ENCODE data around the gene TAC3.
"Not testable (repeated sequence)": the region's sequence is repeated elsewhere in the genome, so short reads cannot be mapped to it uniquely, and the experiment has no call there.

The TAC3 gene

GRCh38 chr12:57037264-57037663 lies 20.9 kb upstream of the TAC3 start:
- no peak for DNase-seq (ENCODE audit: low read depth in 2 of 2)

DNA sequence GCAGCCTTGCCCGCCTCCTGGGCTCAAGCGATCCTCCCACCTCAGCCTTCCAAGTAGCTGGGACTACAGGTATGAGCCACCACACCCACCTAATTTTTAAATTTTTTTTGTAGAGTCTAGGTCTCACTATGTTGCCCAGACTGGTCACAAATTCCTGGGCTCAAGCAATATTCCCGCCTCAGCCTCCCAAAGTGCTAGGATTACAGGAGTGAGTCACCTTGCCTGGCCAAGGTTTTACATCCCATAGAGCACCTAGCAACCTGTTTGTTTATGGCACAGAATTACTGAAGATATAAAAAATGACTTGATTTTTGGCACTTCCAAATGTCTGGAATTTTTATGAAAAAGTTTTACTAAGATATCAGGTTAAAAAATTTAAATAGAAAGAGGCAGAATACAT lies 17.1 kb upstream of the TAC3 start:
- no peak for DNase-seq (ENCODE audit: low read depth in 2 of 2)

DNA sequence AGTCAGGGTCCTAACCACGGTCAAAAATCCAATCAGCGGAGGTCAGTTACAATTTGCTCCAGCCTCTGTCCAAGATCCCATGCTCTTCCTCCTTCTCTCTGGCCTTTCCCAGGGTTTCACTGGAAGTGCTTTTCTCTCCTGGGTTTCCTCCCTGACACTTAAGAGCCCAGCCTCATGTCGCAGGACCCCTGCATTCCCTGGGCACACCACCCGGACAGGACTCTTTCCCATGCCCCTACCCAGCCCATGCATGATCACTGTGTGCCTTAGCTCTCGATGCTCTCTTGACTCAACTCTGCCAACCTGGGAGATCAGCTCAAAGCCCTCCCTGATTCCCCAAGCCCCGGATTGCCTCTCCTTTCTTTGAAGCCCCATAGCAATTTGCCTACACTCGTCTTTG lies 15.5 kb upstream of the TAC3 start:
- no peak for DNase-seq (ENCODE audit: low read depth in 2 of 2)

DNA sequence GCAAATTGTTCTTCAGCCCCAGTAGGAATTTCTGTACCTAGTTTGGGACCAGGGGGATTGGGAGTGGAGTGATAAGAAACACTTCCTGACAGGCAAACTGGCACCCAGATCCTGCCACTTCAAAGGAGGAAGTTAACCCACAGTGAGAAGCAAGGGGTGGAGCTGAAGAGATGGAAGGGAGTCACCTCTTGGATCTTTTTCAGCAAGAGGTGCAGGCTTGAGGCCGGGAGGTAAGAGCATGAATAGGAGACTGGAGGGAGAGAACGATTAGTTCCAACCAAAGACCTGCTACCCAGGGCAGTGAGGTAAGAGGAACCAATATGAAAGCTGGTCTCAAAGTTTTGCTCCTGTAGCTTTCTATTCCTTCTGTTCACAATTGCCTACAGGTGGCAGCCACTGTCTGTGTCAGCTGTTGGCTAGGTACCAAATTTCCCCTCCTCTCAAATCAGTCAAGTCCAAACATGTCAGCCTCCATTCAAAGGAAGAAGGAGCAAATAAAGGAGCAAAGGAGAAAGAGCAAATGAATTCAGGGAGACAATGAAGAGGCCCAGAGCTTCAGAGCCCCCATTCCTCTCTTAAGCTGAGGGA lies 14.9 kb upstream of the TAC3 start:
- no peak for DNase-seq (ENCODE audit: low read depth in 2 of 2)

GRCh38 chr12:57029457-57029856 lies 13.1 kb upstream of the TAC3 start:
- DNase-seq (ENCODE audit: low read depth in 2 of 2), result no peak

DNA sequence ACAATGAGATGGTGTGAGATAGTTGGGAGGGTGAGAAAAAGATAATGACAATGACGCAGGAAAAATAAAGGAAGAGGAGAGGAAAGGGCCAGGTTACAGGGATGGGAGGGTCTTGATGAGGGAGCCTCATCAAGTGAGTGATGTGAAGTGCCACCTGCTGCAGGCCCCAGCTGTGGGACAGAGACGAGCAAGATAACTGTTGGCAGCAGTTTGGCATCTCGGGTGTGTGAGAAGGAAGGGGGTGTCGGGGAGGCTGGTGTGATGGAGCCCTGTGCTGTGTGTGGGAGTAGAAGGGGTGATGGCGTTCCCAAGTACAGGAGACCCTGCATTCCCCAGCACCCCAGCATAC lies 11.4 kb upstream of the TAC3 start:
- no peak for DNase-seq (ENCODE audit: low read depth in 2 of 2)

- DNase-seq (ENCODE audit: low read depth in 2 of 2), result no peak
Observed at GRCh38 chr12:57027011-57027804, 10.9 kb upstream of the TAC3 start.

DNA sequence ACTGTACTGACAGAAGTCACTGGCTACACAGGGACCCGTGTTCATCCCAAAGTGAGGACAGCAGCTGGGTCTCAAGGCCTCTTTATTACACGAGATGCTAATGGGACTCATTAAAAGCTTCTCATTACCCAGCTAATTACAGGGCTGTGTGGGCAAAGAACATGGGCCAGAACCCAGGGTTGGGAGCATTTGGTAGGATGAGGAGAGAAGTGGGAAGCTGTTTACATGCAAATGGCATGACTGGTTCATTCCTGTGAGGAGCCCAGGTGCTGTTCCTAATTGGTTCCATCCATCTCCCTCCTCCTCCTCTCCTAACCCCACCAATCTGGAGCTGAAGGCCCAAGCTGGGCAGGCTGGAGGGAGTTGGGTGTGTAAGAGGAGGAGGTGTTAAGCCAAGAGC lies 8.9 kb upstream of the TAC3 start:
- DNase-seq (ENCODE audit: low read depth in 2 of 2), result no peak

- DNase-seq (ENCODE audit: low read depth in 2 of 2), result not testable (repeated sequence)
Observed at GRCh38 chr12:57022324-57022723, 6.0 kb upstream of the TAC3 start.

DNA sequence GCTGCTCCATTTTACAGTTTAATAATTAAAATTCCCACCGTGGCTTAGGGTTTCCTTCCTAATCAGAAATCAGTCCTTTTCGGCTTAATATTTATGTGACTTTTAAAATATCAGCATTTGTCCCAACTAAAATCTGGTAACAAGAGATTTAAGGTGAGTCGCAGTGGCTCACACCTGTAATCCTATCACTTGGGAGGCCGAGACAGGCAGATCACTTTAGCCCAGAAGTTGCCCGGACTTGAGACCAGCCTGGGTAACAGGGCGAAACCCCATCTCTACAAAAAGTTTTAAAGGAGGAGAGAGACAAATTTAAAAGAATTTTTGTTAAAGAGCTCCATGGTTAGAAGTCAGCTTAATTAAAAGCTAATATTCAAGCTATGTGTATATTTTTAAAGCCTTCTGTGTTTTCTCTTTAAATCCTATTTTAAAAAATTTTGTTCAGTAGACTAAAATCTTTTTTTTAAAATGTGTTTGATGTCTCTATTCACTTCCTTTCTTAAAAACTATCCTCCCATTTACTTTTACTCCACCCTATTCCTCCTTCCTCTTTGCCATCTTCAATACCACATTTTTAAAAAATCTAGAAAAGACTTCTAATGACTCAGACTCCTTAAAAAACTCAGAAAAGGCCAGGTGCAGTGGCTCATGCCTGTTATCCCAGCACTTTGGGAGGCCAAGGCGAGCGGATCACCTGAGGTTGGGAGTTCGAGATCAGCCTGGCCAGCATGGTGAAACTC lies 3.8 kb upstream of the TAC3 start:
- DNase-seq (ENCODE audit: low read depth in 2 of 2), result no peak

GRCh38 chr12:57018906-57019305 lies 2.6 kb upstream of the TAC3 start:
- DNase-seq (ENCODE audit: low read depth in 2 of 2), result no peak

DNA sequence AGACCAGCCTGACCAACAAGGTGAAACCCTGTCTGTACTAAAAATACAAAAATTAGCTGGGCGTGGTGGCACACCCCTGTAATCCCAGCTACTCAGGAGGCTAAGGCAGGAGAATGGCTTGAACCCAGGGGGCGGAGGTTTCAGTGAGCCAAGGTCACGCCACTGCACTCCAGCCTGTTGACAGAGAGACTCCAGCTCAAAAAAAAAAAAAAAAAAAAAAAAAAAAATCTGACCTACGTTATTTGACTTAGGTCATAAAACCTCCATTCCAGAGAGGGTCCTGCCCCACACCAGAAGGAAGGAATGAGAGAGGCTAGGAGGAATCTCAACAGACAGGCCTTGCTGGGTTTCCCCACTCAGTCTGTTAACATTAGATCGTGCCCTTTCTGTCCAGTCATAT lies 2.0 kb upstream of the TAC3 start:
- DNase-seq (ENCODE audit: low read depth in 2 of 2), result not testable (repeated sequence)

- DNase-seq (ENCODE audit: low read depth in 2 of 2), result no peak
Observed at GRCh38 chr12:57012600-57013465, 3.5 kb downstream of the TAC3 start.

DNA sequence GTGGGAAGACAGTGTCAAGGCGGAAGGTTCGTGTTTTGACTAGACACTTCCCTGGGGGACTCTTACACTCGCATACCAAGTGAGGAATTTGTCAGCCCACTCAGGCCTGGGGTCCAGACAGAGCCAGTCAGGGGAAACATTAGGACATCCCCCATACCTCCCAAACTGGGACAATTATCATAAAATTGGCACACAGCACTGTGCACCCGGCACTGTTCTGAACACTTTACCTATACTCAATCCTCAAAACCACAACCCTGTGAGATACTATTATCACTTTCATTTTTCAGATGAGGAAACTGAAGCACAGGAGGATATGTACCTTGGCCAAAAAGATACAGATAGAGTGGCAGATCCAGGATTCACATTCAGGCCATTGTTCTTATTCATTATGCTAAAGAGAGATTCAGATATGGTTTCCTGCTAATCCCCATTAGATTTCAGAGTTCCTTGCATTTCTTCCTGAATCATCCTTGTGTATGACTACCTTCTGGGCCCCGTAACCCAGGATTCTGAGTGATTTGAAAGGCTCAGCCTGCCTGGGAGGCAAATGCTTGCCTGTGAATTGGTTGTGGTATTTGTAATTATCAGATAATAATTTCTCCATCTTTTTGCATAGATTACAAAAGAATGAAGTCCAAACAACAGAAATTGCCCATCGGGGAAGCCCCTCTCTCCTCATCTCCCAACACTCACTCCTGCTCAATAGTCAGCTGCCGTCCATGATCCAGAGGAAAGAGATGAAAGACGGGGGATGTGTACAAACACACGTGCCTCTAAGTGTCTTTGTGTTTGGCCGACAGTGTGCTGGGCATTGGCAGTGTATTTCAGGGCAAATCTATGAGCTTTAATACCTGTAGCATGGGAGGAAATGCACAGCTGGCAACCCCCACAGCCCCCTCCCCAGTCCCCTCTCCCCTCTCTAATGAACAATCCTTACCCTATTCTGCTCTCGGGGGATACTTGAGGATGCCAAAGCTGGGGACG lies 4.6 kb downstream of the TAC3 start:
- DNase-seq (ENCODE audit: low read depth in 2 of 2), result no peak

DNA sequence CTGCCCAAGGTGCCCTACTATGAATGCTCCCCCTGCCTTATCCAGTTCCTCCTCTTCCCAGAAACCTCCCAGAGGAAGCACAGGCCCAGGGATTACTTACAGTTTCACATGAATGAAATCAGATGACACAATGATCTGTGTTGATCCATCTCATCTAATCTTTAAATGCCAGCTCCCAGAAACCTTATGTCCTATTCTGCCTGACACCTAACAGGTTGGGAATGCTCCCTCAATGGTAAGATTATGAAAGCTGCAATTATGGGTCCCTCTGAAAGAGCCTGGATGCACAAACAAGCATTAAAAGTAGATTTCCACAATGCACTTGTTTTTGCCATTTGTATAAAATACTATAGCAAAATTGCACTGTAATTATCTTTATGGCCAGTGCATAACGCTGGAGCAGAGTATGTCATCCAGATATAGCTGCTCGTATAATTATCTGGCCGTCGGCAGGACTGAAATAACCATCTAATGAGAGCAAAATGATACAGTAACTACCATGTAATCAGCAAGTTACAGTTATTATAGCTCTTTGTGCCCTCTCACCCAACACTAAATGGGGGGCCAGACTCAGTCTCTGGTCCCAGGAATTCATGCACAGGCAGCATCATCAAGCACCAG lies 5.6 kb downstream of the TAC3 start:
- DNase-seq (ENCODE audit: low read depth in 2 of 2), result no peak

- DNase-seq (ENCODE audit: low read depth in 2 of 2), result no peak
Observed at GRCh38 chr12:57009949-57010626, 6.2 kb downstream of the TAC3 start.

- DNase-seq (ENCODE audit: low read depth in 2 of 2), result no peak
Observed at GRCh38 chr12:57008178-57008577, 8.2 kb downstream of the TAC3 start.

- no peak for DNase-seq (ENCODE audit: low read depth in 2 of 2)
Observed at GRCh38 chr12:57006809-57007475, 9.4 kb downstream of the TAC3 start.

Measured in stimulated activated CD8-positive, alpha-beta memory T cell treated with anti-CD3 and anti-CD28 coated beads, Interleukin-15, amount 100 ng/mL, for 48 hours (primary cell).